C4-2B (cell line): Measurements from ENCODE around the gene GADL1.

Source experiments
- H3K27ac ChIP-seq: fragments of 450-650 bp; 2 replicates; pipeline ENCODE4 v1.5.1; 2017
- ZFX ChIP-seq: fragments of 450-650 bp; IDR thresholded peaks from 2 replicates; pipeline ENCODE4 v1.6.1; 2017
- TF ChIP-seq, protein P1 (sequence below): fragments of 450-650 bp; conservative IDR thresholded peaks from 2 replicates; pipeline ENCODE4 v1.5.1; 2017; ENCODE audit warnings: mild to moderate bottlenecking

GADL1 gene

DNA sequence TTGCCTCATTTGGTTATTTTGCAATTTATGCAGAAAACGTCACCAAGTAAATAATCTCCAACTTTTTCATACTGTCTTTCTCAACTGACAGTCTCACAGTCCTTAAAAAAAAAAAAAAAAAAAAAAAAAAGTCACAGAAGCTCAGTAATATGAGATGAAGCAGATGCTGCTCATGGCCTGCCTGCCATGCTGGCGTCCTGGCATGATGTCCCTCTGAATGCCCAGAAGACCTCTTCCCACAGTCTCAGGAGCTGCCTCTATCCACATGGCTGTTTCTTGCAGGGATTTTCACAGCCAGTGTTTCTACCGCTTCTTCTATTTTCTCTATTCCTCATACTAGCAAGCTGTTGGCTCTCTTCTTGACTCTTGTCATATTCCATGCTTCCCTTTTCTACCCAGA is 200.3 kb downstream of the GADL1 start:
- TF ChIP-seq ZFX: no peak
- TF ChIP-seq, protein P1, sequence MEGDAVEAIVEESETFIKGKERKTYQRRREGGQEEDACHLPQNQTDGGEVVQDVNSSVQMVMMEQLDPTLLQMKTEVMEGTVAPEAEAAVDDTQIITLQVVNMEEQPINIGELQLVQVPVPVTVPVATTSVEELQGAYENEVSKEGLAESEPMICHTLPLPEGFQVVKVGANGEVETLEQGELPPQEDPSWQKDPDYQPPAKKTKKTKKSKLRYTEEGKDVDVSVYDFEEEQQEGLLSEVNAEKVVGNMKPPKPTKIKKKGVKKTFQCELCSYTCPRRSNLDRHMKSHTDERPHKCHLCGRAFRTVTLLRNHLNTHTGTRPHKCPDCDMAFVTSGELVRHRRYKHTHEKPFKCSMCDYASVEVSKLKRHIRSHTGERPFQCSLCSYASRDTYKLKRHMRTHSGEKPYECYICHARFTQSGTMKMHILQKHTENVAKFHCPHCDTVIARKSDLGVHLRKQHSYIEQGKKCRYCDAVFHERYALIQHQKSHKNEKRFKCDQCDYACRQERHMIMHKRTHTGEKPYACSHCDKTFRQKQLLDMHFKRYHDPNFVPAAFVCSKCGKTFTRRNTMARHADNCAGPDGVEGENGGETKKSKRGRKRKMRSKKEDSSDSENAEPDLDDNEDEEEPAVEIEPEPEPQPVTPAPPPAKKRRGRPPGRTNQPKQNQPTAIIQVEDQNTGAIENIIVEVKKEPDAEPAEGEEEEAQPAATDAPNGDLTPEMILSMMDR: no peak
- H3K27ac ChIP-seq: no peak overlapping the region

DNA sequence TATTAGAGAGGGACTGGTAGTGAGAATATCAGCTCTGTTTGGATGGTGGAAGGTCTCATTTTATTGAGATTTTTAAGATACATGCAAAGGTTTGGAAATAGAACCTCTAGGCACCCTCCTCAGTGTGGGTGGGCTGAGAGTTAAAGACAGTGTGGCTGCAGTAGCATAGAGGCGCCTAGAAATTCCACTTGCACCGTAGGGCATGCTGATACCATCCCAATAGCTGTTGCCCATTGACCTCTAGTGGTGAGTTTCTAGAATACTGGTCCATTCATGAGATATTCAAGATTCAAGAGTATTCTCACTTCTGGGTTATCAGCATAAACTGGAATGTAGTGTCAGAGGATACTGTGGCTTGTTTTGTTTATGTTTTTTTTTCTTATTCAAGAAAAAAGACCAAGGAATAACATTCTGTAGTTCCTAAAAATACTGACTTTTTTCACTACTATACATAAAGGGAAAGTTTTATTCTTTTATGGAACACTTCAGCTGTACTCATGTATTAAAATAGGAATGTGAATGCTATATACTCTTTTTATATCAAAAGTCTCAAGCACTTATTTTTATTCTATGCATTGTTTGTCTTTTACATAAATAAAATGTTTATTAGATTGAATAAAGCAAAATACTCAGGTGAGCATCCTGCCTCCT is 200.9 kb downstream of the GADL1 start:
- TF ChIP-seq ZFX: no peak
- TF ChIP-seq, protein P1: peak; percentile 87
- no peak overlapping the region for H3K27ac ChIP-seq

DNA sequence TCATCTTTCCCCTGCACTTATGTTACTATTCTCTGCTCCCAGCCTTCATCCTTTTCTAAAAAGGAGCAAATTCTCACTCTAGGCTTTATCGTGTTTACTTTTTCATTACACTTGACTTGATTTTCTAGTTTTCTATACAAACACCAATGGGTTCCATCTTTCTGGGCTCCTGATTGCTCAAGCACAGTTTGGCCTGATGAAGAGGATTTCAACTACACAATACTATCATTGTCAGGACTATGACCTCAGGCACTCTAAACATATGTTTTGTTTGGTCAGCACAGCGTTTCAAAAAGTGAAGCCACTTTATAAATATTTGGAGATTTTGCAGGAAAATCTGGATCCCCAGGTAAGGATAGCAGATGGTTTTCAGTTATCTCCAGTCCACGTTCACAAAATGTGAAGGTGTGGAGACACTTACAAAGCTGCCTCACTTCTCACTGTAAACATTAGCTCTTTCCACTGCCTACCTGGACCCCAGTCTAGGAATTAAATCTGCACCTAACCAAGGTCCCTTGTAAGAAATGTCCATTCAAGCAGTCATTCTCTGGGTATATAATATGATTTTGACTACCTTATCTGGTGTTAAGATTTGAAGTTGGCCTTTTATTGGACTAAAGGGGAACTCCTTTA is 201.8 kb downstream of the GADL1 start:
- H3K27ac ChIP-seq: no peak overlapping the region
- TF ChIP-seq, protein P1: no peak
- TF ChIP-seq ZFX: no peak

DNA sequence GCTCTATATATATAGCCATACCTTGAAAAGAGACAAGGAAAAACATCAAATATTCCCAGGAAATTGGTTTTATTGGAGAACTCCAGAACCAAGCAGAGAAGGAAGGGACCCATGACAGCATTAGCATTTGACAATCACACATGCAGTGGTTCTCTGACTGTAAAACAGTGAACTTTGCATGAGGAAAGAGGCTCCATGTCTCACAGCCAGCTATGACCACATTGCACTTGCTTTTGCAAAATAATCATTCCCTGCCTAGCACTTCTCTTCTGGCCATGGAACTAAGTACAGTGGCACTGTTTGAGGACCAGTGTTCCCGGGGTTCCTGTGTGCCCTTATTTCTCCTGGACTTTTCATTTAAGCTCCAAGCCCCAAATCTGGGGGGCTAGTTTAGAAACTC is 202.5 kb downstream of the GADL1 start:
- H3K27ac ChIP-seq: no peak overlapping the region
- TF ChIP-seq, protein P1: no peak
- TF ChIP-seq ZFX: no peak

DNA sequence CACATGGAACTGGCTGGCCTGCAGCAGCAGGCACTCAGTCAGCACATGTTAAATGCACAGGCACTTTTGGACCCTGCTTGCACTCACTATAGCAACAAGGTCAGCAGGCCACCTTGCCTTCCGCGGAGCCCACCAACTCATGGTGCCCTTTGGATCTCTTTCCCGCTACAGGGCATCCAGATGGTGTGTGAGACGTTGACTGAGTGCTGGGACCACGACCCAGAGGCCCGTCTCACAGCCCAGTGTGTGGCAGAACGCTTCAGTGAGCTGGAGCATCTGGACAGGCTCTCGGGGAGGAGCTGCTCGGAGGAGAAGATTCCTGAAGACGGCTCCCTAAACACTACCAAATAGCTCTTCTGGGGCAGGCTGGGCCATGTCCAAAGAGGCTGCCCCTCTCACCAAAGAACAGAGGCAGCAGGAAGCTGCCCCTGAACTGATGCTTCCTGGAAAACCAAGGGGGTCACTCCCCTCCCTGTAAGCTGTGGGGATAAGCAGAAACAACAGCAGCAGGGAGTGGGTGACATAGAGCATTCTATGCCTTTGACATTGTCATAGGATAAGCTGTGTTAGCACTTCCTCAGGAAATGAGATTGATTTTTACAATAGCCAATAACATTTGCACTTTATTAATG is 203.1 kb downstream of the GADL1 start:
- no peak overlapping the region for H3K27ac ChIP-seq
- no peak for TF ChIP-seq ZFX
- TF ChIP-seq, protein P1: no peak

DNA sequence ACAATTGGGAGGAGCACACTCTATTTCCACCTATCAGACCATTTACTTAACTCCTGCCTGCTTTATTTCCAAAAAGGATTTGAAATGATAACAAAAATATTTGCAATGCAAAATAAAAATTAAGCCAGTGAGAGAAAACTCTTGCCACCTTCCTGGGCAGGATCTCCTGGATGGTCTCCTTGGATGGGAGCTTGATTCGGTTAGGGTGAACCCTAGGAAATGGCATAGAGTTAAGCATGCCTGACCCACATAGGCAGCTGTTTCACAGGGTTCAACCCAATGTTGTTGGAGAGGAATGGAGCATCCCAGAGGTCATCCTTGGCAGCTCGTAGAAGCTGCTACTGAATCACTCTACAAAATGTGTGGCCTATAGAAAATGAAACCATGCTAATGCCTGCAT is 204.3 kb downstream of the GADL1 start:
- no peak overlapping the region for H3K27ac ChIP-seq
- TF ChIP-seq ZFX: no peak
- TF ChIP-seq, protein P1: no peak
